ENCODE results near the gene TRAF4. TPM values are rescaled to one million over a fixed set of nuclear protein-coding genes. Genes with fewer than 3 reads are reported as not detected.

The TRAF4 gene
- total RNA-seq, 1 donor from 2014 or later: 36.6 TPM

GRCh38 chr17:28749516-28750177 lies 5.8 kb downstream of the TRAF4 start:
- no peaks in the 10 kb centered on the region for H3K27me3 ChIP-seq (ENCODE audit: control insufficient read depth, insufficient read depth, low read length)
- H3K4me3 ChIP-seq (ENCODE audit: low read depth, low read length): no peak overlapping the region
- DNase-seq (ENCODE audit: low read depth) (no peak), FAIRE-seq (no peak)
- no peak for TF ChIP-seq CTCF (IDR thresholded peaks at IDR 0.05; ENCODE audit: insufficient read depth, low read length, severe bottlenecking)
- peaks cover 35% of the 10 kb centered on the region for H3K36me3 ChIP-seq (ENCODE audit: control insufficient read depth, insufficient read depth, low read length)

GRCh38 chr17:28750178-28751047 lies 6.6 kb downstream of the TRAF4 start:
- Histone ChIP-seq H3K36me3 (ENCODE audit: control insufficient read depth, insufficient read depth, low read length) (peaks cover 33% of the 10 kb centered on the region), H3K4me3 (ENCODE audit: low read depth, low read length) (no peak overlapping the region), H3K27me3 (ENCODE audit: control insufficient read depth, insufficient read depth, low read length) (no peaks in the 10 kb centered on the region)
- peak; percentile 99 for TF ChIP-seq CTCF (IDR thresholded peaks at IDR 0.05; ENCODE audit: insufficient read depth, low read length, severe bottlenecking)
- DNase-seq (ENCODE audit: low read depth): peak; percentile 85
- FAIRE-seq: no peak

GRCh38 chr17:28751600-28752366 lies 8.0 kb downstream of the TRAF4 start:
- FAIRE-seq (no peak), DNase-seq (ENCODE audit: low read depth) (no peak)
- TF ChIP-seq CTCF (IDR thresholded peaks at IDR 0.05; ENCODE audit: insufficient read depth, low read length, severe bottlenecking): no peak
- Histone ChIP-seq H3K4me3 (ENCODE audit: low read depth, low read length) (no peak overlapping the region), H3K36me3 (ENCODE audit: control insufficient read depth, insufficient read depth, low read length) (peaks cover 31% of the 10 kb centered on the region), H3K27me3 (ENCODE audit: control insufficient read depth, insufficient read depth, low read length) (no peaks in the 10 kb centered on the region)

GRCh38 chr17:28755486-28755885 lies 11.7 kb downstream of the TRAF4 start:
- no peak for DNase-seq (ENCODE audit: low read depth)
- no peak overlapping the region for H3K4me3 ChIP-seq (ENCODE audit: low read depth, low read length)
- no peak for TF ChIP-seq CTCF (IDR thresholded peaks at IDR 0.05; ENCODE audit: insufficient read depth, low read length, severe bottlenecking)
- FAIRE-seq: no peak
- no peaks in the 10 kb centered on the region for H3K27me3 ChIP-seq (ENCODE audit: control insufficient read depth, insufficient read depth, low read length)
- H3K36me3 ChIP-seq (ENCODE audit: control insufficient read depth, insufficient read depth, low read length): peaks cover 19% of the 10 kb centered on the region

GRCh38 chr17:28756049-28756804 lies 12.4 kb downstream of the TRAF4 start:
- no peak for TF ChIP-seq CTCF (IDR thresholded peaks at IDR 0.05; ENCODE audit: insufficient read depth, low read length, severe bottlenecking)
- no peak overlapping the region for H3K4me3 ChIP-seq (ENCODE audit: low read depth, low read length)
- DNase-seq (ENCODE audit: low read depth) (no peak), FAIRE-seq (no peak)
- H3K27me3 ChIP-seq (ENCODE audit: control insufficient read depth, insufficient read depth, low read length): no peaks in the 10 kb centered on the region
- peaks cover 17% of the 10 kb centered on the region for H3K36me3 ChIP-seq (ENCODE audit: control insufficient read depth, insufficient read depth, low read length)

Data from bronchial epithelial cell (primary cell).